HepG2 (cell line): ENCODE results near the gene CAMTA1. TPM values are rescaled to one million over a fixed set of nuclear protein-coding genes. Genes with fewer than 3 reads are reported as not detected.

Source experiments
- ATAC-seq: fragments of 200-7000 bp; cut with Tn5 transposase; 3 replicates; pipeline ENCODE4 v1.9.1; 2020; ENCODE audit warnings: mild to moderate bottlenecking, moderate library complexity
- BruUV-seq: library from RNA; stranded (reverse); fragments of 400-500 nt; replicated peaks from 2 replicates; lab custom pipeline; 2021; lab: Mats Ljungman, UMichigan
- CTCF ChIA-PET: fragments of 300-600 bp; formaldehyde crosslinking; extraction: SDS; loops from one replicate; lab custom pipeline; 2021; ENCODE audit warnings: low total read pairs, inconsistent platforms, low intra/inter-chr PET ratio; lab: Yijun Ruan, JAX
- POLR2A ChIA-PET: fragments of 350-600 bp; sonication (Branson Sonifier 250); formaldehyde crosslinking; loops from one replicate; lab custom pipeline; 2020; ENCODE audit warnings: antibody characterized with exemption, inconsistent platforms; lab: Yijun Ruan, JAX
- DNase-seq: peaks from one replicate; pipeline ENCODE4 v3.0.0-alpha.2; 2015; ENCODE audit warnings: low spot score
- FAIRE-seq: peaks from 3 replicates; lab custom pipeline; 2011; peaks lifted over from hg19 to GRCh38; lab: Jason Lieb, UNC
- H2AFZ ChIP-seq: one replicate; pipeline ENCODE4 v1.6.1; 2011; ENCODE audit warnings: low read length, inconsistent platforms
- H3K27ac ChIP-seq: fragments of 300-600 bp; 3 replicates; pipeline ENCODE4 v1.8.0; 2011; ENCODE audit warnings: mixed run types, mild to moderate bottlenecking, mixed read lengths, low read length, inconsistent platforms; ENCODE audit not compliant: insufficient read depth; ENCODE audit errors: extremely low read length
- H3K27me3 ChIP-seq, 2 experiments: fragments of 200-600 bp in 1 of 2; 2 replicates in 1 of 2; 3 replicates in 1 of 2; pipeline versions ENCODE4 v1.6.0 to v1.8.0; 2011; ENCODE audit warnings: low read length in 2 of 2, mild to moderate bottlenecking in 2 of 2, moderate library complexity in 2 of 2, inconsistent platforms in 1 of 2; ENCODE audit not compliant: insufficient read depth in 2 of 2, control insufficient read depth in 1 of 2
- H3K36me3 ChIP-seq, 2 experiments: fragments of 200-600 bp in 1 of 2; replicated peaks in 1 of 2; 2 replicates in 1 of 2; 3 replicates in 1 of 2; pipeline versions ENCODE4 v1.5.1 to v1.8.0; 2011; ENCODE audit warnings: low read length in 2 of 2, inconsistent platforms in 1 of 2; ENCODE audit not compliant: insufficient read depth in 2 of 2, control insufficient read depth in 1 of 2
- H3K4me1 ChIP-seq: 2 replicates; pipeline ENCODE4 v1.5.1; 2012; ENCODE audit warnings: low read length, inconsistent platforms; ENCODE audit not compliant: insufficient read depth
- H3K4me2 ChIP-seq: 2 replicates; pipeline ENCODE4 v1.6.0; 2011; ENCODE audit warnings: low read depth, low read length, inconsistent platforms
- H3K4me3 ChIP-seq, 3 experiments: fragments of 200-600 bp in 1 of 3; sonication (generic), shearing (Covaris generic) in 1 of 3; replicated peaks in 1 of 3; 2 replicates each; pipeline ENCODE4 v1.5.1; 2011 to 2016; ENCODE audit warnings: low read length in 3 of 3, inconsistent platforms in 2 of 3, low read depth in 2 of 3, mild to moderate bottlenecking in 2 of 3, control low read depth in 1 of 3, mixed read lengths in 1 of 3; ENCODE audit not compliant: insufficient read depth in 1 of 3
- H3K79me2 ChIP-seq: one replicate; pipeline ENCODE4 v1.6.1; 2011; ENCODE audit warnings: low read length, inconsistent platforms; ENCODE audit not compliant: insufficient read depth
- H3K9ac ChIP-seq: 2 replicates; pipeline ENCODE4 v1.6.0; 2011; ENCODE audit warnings: mild to moderate bottlenecking, low read depth, low read length, inconsistent platforms; ENCODE audit not compliant: insufficient read depth
- H3K9me3 ChIP-seq: 2 replicates; pipeline ENCODE4 v1.5.1; 2012; ENCODE audit warnings: mild to moderate bottlenecking, low read length
- H4K20me1 ChIP-seq: 2 replicates; pipeline ENCODE4 v1.6.0; 2011; ENCODE audit warnings: inconsistent platforms, mild to moderate bottlenecking, low read length, moderate library complexity; ENCODE audit not compliant: insufficient read depth
- CBX2 ChIP-seq, 2 experiments: fragments of 200-600 bp in 1 of 2; sonication (generic); formaldehyde crosslinking in 1 of 2; IDR thresholded peaks; 2 replicates each; pipeline versions ENCODE4 v1.7.0 to v1.8.1; 2018 to 2022; ENCODE audit warnings: low read depth in 2 of 2, low read length in 1 of 2, mild to moderate bottlenecking in 1 of 2, missing genetic modification reagents in 1 of 2
- CEBPZ ChIP-seq: IDR thresholded peaks from 2 replicates; pipeline ENCODE4 v1.6.1; 2012; ENCODE audit warnings: low read length, improper control_type of control experiment
- GFI1 ChIP-seq: sonication (generic); formaldehyde crosslinking; IDR thresholded peaks from 2 replicates; pipeline ENCODE4 v1.5.0; 2020; ENCODE audit warnings: missing genetic modification reagents, mild to moderate bottlenecking, borderline replicate concordance
- TEF ChIP-seq: sonication (generic); formaldehyde crosslinking; IDR thresholded peaks from 2 replicates; pipeline ENCODE4 v1.5.0; 2020; ENCODE audit warnings: missing genetic modification reagents
- ZNF33B ChIP-seq: sonication (generic); formaldehyde crosslinking; IDR thresholded peaks from 2 replicates; pipeline ENCODE4 v1.5.1; 2020; ENCODE audit warnings: mild to moderate bottlenecking, missing genetic modification reagents
- ZNF580 ChIP-seq: IDR thresholded peaks from 2 replicates; pipeline ENCODE4 v1.6.1; 2016; ENCODE audit warnings: low read depth, borderline replicate concordance
- ZNF605 ChIP-seq: sonication (generic); formaldehyde crosslinking; IDR thresholded peaks from 2 replicates; pipeline ENCODE4 v1.8.0; 2022; ENCODE audit warnings: mild to moderate bottlenecking, missing genetic modification reagents
- ZNF878 ChIP-seq: sonication (generic); formaldehyde crosslinking; IDR thresholded peaks from 2 replicates; pipeline ENCODE4 v1.8.1; 2023; ENCODE audit warnings: mild to moderate bottlenecking, missing genetic modification reagents, moderate library complexity
- WGBS: methylation state at CpG from one replicate; pipeline ENCODE4 v1.1.6; 2017; ENCODE audit warnings: low lambda C conversion rate; 5-methylcytosine and 5-hydroxymethylcytosine counted together
- in situ Hi-C: cut with HindIII; loops from 2 replicates; pipeline ENCODE4 v1.10.0; 2017; ENCODE audit warnings: low pct_unique_long_range_greater_than_20kb; ENCODE audit not compliant: extremely low pct_ligation_motif_present
- intact Hi-C: fragments of 100-400 bp; cut with micrococcal nuclease; formaldehyde crosslinking; loops from one replicate; pipeline ENCODE4 v1.10.0; 2022; ENCODE audit not compliant: unreplicated experiment
- polyA plus RNA-seq, 8 experiments: library from polyadenylated mRNA; depleted of rRNA in 3 of 8; stranded (reverse) in 7 of 8; unstranded in 1 of 8; fragments of >200 nt; fragmentation: Illumina TruSeq in 4 of 8; extraction: Trizol in 4 of 8; gene quantifications; 2 replicates each; pipeline versions ENCODE4 v1.2.1 to v1.2.3, GENCODE V29; 2011 to 2016; ENCODE audit warnings: low read depth in 4 of 8, missing spikeins in 1 of 8, mixed read lengths in 1 of 8; ENCODE audit not compliant: insufficient read depth in 1 of 8
- total RNA-seq, 5 experiments: library from RNA; depleted of rRNA; stranded (reverse); fragments of >200 nt; fragmentation: Illumina TruSeq; extraction: Trizol; gene quantifications; 2 replicates each; pipeline ENCODE4 v1.2.3, GENCODE V29; 2016; ENCODE audit warnings: low read depth in 1 of 5

Gene CAMTA1
- total and polyA plus RNA-seq, 2 of the 13 experiments (the other 11 are each of a cell fraction or from before 2014, with no cell fraction given): 25.0 to 36.4 TPM

- TF ChIP-seq ZNF878: no peak
Measured at GRCh38 chr1:7695497-7696117, 910.4 kb downstream of the CAMTA1 start (continued).

GRCh38 chr1:7698641-7699040 lies 913.4 kb downstream of the CAMTA1 start:
- no peak for ATAC-seq
- H3K36me3 ChIP-seq: no peaks in the 10 kb centered on the region
- intact Hi-C loops: no loop called here
- 59% methylated on average over 5 of the region's 7 CpGs for WGBS
- POLR2A ChIA-PET: interaction anchor here (1.2 kb wide), 1 partner anchor 16 kb away, joined by 6 read pairs; no protein-coding TSS in a partner anchor
- FAIRE-seq: no peak
- H2AFZ ChIP-seq: no peak overlapping the region
- H3K9ac ChIP-seq: no peak overlapping the region
- H3K4me3 ChIP-seq: no peak overlapping the region
- CTCF ChIA-PET: no interaction called here
- H3K9me3 ChIP-seq: peaks cover 3% of the 10 kb centered on the region
- no peaks in the 10 kb centered on the region for H3K79me2 ChIP-seq
- in situ Hi-C loops: no loop called here
- no TSS peak for BruUV-seq
- no peaks in the 10 kb centered on the region for H4K20me1 ChIP-seq
- peaks cover 15% of the 10 kb centered on the region for H3K4me1 ChIP-seq
- H3K4me2 ChIP-seq: no peak overlapping the region
- no peak overlapping the region for H3K27ac ChIP-seq
- TF ChIP-seq ZNF33B (CRISPR knock-in tag) (no peak), ZNF605 (no peak), GFI1 (CRISPR knock-in tag) (no peak), CEBPZ (no peak), TEF (CRISPR knock-in tag) (no peak), ZNF580 (CRISPR knock-in tag) (no peak), CBX2 (IDR thresholded peaks at IDR 0.05; ENCODE audit: low read depth, low read length) (no peak), CBX2 (CRISPR knock-in tag; IDR thresholded peaks at IDR 0.05; ENCODE audit: low read depth) (no peak)
- no peak for DNase-seq
- peaks cover 0 to 4% of the 10 kb centered on the region in 2 experiments; a peak in 1 of 5 replicates for H3K27me3 ChIP-seq
